Transverse colon (tissue), 3 donors: ENCODE data around the gene ZNF423.

Experiments used
- EP300 ChIP-seq: sonication (generic); formaldehyde crosslinking; IDR thresholded peaks from one replicate; pipeline ENCODE4 v1.6.1; 2017; ENCODE audit warnings: antibody characterized with exemption, low read depth
- POLR2AphosphoS5 ChIP-seq, 3 donors: sonication (generic); formaldehyde crosslinking; IDR thresholded peaks; one replicate each; pipeline ENCODE4 v1.6.1; 2016; ENCODE audit warnings: antibody characterized with exemption in 3 of 3

DNA sequence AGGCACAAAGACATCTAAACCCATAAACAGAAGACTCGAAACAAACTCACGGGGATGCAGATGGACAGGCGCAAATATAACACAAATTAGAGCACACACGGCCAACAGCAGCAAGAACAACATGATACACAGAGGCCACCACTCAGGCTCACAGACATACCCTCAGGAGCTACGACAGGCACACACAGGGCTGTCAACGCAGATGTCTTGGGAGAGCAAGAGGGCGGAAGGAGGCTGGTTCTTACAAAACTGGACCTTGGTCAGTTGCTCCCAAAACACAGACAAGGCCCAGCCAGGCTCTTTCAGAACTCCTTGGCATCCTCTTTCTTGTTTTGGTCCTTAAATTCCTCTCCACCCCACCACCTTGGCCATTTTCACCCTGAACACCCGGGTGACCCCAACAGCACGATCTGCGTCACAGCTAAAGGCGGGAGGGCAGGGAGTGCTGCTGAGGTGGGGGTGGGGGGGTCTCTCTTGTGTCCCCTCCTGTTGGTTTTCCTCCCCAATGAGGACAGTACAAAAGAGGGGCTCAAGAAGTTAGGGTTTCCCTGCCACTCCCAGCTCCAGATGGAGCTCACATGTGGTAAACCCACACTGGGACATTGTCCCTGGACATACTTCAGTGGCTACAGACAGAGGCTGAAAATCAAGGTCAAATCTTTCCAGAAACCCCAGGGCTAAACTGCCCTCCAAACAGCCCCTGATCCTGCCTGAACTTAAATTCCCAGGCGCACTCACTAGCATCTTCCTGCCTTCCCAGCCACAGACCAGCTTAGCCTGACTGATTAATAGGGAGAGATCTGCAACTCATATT, 261.0 kb downstream of the ZNF423 start:
- TF ChIP-seq EP300 (no peak), POLR2AphosphoS5 (IDR thresholded peaks at IDR 0.05) (no peak)
